ENCODE data around the gene DHX36.

DNA sequence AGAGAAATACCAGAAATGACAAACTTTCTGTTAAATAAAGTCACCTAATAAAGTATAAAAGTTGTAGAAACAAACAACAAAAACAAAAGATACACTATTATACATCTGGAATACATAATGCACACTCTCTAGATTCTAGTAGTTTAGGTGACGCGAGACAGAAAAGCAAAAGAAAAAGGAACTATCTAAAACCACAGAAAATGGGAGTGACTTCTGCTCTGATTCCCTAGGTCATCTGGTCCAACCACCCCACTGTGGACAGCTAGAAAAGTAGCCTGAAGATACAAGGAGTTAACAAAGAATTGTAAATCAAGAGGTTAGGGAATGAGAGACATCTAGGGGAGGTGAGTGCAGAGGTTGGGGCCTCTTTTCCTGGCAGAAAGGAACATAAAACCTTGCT lies 39.1 kb downstream of the DHX36 start:
- TF ChIP-seq TAF1 (IDR thresholded peaks at IDR 0.05; ENCODE audit: borderline replicate concordance, insufficient read depth, low read length): no peak
- TF ChIP-seq POLR2AphosphoS5 (IDR thresholded peaks at IDR 0.05; ENCODE audit: low read depth, low read length): no peak
- TF ChIP-seq, protein P1, sequence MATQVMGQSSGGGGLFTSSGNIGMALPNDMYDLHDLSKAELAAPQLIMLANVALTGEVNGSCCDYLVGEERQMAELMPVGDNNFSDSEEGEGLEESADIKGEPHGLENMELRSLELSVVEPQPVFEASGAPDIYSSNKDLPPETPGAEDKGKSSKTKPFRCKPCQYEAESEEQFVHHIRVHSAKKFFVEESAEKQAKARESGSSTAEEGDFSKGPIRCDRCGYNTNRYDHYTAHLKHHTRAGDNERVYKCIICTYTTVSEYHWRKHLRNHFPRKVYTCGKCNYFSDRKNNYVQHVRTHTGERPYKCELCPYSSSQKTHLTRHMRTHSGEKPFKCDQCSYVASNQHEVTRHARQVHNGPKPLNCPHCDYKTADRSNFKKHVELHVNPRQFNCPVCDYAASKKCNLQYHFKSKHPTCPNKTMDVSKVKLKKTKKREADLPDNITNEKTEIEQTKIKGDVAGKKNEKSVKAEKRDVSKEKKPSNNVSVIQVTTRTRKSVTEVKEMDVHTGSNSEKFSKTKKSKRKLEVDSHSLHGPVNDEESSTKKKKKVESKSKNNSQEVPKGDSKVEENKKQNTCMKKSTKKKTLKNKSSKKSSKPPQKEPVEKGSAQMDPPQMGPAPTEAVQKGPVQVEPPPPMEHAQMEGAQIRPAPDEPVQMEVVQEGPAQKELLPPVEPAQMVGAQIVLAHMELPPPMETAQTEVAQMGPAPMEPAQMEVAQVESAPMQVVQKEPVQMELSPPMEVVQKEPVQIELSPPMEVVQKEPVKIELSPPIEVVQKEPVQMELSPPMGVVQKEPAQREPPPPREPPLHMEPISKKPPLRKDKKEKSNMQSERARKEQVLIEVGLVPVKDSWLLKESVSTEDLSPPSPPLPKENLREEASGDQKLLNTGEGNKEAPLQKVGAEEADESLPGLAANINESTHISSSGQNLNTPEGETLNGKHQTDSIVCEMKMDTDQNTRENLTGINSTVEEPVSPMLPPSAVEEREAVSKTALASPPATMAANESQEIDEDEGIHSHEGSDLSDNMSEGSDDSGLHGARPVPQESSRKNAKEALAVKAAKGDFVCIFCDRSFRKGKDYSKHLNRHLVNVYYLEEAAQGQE (IDR thresholded peaks at IDR 0.05; ENCODE audit: insufficient read depth in 1 of 2, low read depth in 2 of 2, low read length in 2 of 2): no peak
- TF ChIP-seq SIN3A (IDR thresholded peaks at IDR 0.05; ENCODE audit: borderline replicate concordance, insufficient read depth, low read length): no peak
